Muscle of arm (tissue), 12 donors: ENCODE data around the gene CASS4. TPM values are rescaled to one million over a fixed set of nuclear protein-coding genes. Genes with fewer than 3 reads are reported as not detected.

Source experiments
- DNase-seq: peaks from one replicate; pipeline ENCODE4 v3.0.0-alpha.2; 2013
- polyA plus RNA-seq, 12 donors: library from polyadenylated mRNA; unstranded; fragments of 120-200 nt; gene quantifications; one replicate each; pipeline ENCODE4 v1.2.1, GENCODE V29; 2013; ENCODE audit not compliant: insufficient read length in 12 of 12

Gene CASS4
- polyA plus RNA-seq, 12 donors = 3.4 to 8.9 (median 7.1) TPM; not detected in 2

DNA sequence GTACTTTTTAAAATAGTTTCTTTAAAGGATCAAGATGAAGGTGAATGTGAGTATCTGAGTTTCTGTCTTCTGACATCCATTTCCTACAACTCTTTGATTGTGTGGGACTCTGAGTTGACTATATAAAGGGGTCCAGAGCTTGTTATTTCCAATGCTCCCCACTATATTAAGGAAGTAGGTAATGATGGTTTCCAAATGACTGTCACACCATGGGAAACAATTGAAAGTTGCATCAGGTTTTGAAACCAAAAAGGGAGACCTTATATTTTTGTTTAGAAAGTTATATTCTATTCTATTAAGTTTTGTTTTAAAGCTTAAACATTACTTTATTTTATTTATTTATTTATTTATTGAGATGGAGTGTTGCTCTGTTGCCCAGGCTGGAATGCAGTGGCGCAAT is 11.2 kb downstream of the CASS4 start:
- no peak for DNase-seq

DNA sequence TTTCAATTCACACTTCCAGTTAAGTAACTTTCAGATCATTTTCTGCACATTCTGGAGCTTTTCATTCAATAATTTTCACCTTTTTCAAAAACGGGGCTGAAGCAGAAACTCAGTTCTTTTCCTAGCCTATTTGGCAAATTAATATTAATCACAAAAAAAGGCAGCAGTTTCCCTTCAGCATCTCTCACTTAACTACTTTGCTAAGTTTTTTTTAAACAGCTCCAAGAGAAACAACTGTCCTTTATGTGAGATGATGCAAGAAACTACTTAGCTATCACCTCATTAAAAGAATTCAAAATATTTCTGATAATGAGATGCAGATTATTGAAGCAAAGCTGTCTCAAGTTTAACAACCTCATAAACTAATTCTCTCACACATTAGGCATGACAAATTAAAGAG is 11.8 kb downstream of the CASS4 start:
- DNase-seq = no peak

DNA sequence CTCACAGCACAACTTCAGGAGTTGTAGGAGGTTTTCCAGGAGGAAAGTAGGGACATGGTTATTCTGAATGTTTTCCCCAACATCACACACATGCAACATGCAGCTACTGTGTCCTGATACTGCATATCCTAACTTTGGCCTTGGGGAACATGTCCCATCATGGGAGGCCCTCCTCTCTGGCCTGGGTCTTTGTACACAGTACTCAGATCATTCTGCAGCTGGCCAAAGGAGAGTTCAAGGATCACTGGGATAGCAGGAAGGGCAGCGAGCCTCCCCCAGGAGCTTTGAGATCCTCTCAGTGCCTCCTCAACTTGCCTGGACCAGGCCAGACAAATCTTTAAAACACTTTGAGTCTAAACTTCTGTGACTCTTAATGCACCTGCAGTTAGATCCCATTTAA is 12.9 kb downstream of the CASS4 start:
- DNase-seq = no peak

DNA sequence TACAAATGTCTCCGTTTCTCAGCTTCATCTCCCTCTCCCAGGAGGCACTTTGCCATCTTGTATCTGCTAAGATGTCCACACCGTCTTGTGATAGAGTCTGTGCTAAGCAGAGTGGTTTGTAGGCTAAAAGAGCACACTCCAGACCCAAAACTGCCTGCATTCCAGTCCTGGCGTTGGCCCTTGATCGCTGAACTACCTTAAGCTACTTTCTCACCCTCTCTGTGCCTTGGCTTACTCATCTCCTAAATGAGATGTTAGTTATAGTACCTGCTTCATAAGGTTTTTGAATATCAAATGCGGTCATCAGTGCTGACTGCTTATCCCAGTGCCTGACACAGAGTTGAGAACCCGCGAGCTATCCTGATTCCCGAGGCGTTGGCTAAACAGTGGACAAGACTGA is 14.0 kb downstream of the CASS4 start:
- DNase-seq = no peak

DNA sequence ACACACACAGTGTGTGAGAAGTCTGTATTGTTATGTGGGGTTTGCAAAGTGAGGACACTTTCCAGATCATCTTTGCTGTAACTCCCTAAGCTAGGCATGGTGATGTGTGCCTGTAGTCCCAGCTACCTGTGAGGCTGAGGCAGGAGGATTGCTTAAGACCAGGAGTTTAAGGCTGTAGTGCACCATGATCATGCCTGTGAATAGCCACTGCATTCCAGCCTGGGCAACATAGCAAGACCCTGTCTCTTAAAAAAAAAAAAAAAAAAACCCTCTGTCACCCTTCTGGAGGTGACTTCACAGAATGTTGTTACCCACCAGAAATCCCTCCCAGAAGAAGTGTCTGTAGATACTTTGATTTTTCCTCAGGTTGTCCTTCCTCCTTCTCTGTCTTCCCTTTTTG is 14.9 kb downstream of the CASS4 start:
- no peak for DNase-seq

DNA sequence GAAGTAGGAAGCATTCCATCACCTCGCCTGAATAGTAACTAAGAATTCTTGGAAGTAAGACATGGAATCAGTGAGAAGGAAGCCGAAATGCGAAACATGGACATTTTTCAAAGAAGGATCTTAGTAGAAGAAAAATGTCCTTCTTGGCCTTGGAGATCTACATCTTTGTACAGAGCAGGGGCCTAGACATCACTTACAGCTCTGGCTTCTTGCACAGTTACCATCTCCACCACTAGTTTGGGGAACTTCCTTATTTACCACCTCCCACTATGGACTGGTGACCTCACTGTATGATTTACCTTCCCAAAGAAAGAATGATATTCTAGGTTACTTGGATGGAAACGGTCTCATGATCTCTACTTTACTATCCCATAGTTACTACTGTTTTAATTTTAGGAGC is 15.7 kb downstream of the CASS4 start:
- DNase-seq = no peak

DNA sequence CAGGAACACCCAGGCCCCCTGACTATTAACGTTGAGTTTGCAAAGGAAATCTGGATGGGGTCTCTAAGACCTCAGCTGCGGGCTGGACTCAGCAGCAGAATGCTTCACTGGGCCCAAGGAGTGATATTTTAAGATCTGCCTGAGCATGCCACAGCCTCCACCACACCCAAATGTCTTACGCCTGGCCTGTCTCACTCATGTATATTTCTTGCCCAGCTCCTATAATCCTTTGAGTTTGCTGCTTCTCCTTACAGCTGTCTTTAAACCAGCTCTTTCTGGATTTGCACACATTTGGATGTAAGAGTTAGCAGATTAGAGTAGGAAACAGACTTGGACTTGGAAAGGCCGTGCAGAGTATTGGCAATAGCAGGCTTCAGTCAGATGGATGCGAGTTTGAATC is 16.4 kb downstream of the CASS4 start:
- DNase-seq = no peak

DNA sequence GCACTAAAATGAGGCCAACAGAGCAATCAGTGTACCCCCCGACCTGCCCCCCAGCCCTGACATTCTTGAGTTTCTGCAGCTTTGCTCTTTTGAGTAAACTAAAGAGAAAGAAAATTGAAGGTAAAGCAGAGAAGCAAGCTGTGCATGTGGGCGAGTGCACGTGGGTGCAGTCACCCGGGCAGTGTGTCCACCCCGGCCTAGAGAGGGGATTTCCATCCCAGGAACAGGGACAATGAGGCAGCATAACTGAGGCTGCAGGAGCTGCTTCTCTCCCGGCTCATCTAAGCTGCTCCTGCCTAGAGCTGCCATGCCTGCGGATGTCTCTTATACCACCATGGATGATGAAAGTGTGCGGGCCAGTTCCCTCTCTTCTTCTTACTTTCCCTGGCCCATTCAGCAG is 16.8 kb downstream of the CASS4 start:
- no peak for DNase-seq

DNA sequence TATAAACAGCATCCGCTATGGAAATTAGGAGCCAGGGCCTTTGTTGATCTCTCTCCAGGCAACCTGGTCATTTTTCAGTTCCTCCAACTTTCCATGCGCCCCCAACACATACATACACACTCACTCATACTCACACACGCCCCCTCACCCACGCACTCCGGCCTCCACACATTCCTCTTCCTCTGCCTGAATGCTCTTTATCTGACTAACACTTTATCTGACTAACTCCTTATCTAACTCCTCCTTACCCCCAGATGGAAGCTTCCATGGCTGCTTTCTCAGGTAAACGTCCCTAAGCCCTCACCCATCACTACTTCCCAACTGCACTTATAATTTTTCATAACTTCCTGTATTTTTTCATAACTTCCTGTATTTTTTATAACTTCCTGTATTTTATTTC is 17.4 kb downstream of the CASS4 start:
- no peak for DNase-seq

DNA sequence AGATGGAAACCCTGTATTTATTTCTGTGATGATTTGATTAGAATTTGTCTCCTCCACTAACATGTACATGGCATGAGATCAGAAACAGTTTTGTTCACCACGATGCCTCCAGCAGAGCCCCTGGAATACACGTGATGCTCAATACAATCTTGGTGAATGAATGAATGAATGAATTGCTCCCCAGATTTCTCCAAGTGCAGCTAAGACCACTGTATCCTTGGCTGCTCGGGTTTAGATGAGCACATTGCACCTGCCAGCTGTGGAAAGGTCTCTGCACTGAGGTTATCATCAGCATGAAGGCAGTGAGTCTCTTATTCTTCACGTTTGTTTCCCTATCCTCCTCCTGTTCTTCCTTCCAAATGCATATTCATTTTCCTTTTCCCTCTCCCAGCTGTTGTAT is 17.9 kb downstream of the CASS4 start:
- DNase-seq = no peak

DNA sequence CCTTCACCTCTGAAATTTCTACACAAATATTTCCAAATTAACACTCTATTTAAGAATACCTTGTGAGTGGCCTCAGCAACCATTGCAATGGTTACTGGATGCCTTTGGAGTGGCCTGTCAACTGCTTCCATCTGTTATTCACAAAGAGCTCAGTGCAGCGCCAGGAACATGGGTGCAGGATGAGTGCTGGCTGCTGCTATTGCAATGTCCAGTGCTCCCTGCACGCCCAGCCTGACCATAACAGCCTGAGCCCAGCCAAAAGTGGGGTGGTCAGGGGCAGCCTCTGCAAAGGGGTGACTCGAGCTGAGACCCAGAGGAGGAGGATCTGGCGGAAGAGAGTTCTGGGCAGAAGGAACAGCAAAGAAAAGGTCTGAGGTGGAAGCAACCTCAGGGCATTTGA is 18.4 kb downstream of the CASS4 start:
- DNase-seq = no peak

DNA sequence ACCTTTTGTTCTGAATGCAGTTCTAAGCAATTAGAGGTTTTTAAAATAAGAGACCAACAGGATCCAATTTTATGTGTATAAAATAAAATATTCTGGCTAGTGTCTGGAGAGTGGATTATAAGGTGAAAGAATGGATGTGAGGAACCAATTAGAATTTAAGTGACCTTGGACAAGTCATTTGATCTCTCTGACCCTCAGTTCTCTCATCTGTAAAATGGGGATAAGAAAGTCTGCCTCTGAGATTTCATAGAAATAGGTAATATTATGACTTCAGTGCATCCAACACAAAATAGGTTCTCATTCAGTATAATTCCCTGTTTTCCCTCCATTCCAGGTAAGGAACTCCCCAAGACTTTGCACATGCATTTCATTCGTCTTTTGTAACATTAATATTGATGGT is 18.9 kb downstream of the CASS4 start:
- no peak for DNase-seq

DNA sequence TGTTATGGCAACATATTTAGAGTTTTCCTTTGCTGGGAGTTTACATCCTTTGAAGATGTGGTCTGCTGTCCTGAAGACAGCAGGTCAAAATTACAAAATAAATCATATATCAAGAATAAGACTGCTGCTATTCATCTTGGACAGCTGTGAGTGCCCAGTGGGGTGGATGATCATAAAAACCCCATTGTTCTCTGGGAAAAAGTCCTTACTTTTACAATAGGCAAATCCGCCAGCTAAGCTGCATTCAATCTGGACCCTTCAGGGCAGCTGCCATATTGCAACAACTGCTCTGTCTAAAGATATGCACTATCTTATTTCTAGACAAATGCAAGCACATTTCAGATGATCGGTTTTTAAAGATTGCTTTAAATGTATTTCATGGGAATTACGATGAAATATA is 19.4 kb downstream of the CASS4 start:
- no peak for DNase-seq

DNA sequence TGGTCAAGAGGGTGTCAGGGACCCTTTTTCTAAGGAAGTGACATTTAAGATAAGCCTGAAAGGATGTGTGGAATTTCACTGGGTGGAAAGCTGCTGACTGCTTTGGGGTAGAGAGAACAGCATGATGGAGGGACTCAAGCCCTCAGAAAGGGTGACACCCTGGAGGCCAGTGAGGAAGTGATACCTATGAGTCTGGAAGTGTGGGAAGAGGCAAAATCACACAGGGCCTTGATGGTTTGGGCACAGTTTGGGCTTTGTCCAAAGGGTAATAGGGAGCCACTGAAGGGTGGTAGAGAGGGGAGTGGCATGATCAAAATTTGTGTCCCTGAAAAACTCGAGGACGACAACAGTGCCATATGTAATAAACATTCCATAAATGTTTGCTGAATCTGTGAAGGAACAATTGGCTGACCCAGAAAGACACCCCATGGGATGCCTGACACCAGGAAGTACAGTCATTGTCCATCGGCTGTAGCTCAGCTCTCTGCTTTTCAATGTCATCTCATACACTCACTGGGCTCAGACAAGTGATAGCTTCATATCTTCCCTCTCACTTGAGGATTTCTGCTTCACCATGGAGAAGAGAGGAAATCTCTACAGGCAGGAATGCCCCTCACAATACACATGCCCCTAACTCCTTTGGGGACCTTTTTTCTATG is 21.3 kb downstream of the CASS4 start:
- DNase-seq = no peak

DNA sequence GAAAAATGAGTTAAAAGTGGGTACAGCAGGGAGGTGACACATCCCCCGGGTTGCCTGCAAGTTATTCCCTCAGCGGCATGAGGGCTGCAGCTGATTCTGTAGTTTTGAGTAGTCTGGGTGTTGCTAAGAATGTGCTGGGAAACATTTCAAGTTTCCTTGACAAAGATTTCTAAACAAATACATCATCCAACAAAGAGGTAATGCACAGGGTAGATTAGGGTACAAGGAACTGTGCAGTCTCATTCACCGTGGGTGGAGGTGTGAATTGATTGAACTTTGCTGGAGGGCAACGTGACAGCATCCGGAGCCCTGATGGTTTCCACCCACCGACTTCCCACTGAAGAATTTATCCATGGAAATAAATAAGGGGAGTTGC is 21.8 kb downstream of the CASS4 start:
- DNase-seq = peak; percentile 24

DNA sequence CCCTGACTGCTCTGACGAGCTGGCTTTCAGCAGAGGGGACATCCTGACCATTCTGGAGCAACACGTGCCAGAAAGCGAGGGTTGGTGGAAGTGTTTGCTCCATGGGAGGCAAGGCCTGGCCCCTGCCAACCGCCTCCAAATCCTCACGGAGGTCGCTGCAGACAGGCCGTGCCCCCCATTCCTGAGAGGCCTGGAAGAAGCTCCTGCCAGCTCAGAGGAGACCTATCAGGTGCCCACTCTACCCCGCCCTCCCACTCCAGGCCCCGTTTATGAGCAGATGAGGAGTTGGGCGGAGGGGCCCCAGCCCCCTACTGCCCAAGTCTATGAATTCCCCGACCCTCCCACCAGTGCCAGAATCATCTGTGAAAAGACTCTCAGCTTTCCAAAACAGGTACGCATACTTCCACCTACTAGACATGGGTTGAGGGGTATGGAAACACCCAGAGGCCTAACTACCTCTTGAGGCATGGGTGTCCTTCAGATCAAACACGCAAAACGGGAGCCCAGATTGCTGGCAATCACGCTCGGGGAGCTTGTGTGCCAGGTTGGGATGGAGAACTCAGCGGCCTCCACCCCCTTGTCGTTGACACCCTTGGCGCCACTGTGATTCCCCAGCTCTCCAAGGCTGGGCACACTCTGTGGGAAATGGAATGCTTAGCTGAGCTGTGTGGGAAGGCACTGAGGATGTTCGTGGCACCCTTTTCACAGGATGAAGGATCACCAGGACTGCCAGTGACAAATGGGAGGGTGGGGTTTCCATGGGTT is 25.3 kb downstream of the CASS4 start:
- no peak for DNase-seq

DNA sequence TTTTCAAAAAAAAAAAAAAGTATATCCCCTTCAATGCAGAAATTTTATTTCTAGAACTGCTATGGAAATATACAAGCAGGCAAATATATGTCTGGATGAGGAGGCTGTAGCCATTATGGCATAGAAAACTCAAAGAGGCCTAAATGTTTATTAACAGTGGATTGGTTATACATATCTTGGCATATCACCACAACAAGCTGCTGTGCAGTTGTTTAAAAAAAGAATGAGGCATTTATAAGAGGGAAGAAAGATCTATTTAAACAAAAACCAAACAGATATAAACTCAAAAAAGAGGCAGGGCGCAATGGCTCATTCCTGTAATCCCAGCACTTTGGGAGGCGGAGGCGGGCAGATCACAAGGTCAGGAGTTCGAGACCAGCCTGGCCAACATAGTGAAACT is 26.2 kb downstream of the CASS4 start:
- DNase-seq = no peak

DNA sequence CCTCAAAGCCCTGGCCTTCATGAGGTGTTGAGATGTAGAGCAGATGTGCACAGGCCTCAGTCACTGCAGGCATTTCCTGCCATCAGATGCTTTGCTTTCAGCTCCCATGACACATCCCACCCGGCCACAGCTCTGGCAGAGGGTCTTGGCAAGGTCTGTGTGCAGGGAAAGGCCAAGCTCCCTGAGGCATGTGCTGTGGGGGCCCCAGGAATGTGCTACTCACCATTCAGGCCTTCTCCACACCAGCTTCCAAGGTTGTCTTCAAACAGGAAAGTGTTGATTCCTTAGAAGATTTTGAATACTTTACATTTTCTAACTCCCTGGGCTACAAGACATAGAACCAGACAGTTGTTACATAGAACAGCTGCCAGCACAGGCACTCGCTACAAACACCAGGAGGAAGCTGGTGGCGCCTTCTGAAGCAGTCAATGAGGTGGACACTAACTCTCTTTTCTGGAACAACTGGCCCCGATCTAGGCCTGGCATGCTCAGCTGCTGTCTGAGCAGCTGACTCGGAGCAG is 27.8 kb downstream of the CASS4 start:
- DNase-seq = peak; percentile 58

DNA sequence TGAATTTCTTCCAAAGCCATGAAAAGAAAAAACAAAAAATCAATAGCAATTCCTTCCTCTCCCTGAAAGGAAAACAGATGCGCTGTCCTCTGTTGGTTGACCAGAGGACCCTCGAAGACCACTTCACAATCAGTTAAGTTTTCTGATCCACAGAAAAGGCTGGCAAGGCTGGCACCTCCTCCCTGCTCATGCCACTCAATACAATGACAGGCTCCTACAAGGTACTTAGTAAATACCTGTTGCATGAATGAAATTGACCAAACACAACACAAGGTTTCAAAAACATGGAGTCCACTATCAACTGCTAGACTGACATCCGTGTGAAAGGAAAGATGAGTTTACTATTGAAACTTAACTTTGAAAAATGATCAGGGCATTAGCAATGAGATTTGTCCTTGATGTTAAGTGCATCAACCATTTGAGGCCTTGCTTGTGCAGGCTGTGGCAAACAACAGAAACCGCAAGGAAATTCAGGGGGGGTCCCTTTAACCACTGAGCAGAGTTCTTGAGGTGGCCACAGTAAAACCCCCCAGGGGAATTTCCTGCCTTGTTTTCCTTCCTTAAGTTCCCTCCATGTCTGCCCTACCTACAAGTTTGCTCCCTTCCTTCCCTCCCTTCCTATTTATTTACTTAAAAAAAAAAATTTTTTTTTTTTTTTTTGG is 28.4 kb downstream of the CASS4 start:
- no peak for DNase-seq

DNA sequence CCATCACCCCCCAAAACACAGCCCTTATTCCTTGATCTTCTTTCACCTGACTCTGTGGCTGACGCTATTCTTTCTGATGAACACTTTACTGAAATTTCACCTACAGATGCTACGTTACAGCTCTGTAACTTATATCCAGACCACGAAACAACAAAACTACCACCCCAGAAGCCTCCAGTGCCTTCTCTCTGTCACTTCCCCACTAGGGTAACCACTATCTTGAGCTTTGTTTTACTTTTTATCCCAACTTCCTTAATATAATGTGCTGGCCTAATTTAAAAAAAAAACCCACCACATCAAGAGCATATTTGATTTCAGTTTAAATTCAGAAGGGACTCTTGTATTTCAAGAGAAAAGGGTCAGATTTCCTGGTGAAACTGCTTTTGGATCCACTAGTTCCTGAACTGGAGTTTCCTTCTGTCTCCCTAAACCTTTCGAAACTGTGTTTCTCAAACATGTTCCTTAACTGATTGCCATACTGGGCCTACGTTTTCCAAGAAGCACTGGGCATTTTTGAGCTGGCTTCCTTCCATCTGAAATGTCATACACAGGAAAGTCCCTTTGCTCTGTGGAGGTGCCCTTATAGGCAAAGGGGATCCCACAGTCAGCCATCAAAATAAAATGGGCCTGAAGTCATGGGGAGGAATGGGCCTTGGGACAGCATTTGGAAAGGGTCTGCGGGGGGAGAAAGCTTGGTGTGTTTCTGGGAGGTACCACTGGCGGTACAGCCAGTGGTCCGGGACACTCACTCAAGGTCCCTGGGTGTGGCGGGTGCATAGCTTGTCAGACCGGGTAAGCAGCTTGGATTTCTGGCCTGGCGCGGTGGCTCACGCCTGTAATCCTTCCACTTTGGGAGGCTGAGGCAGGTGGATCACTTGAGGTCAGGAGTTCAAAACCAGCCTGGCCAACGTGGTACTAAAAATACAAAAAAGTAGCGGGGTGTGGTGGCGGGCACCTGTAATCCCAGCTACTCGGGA is 30.6 kb downstream of the CASS4 start:
- no peak for DNase-seq

DNA sequence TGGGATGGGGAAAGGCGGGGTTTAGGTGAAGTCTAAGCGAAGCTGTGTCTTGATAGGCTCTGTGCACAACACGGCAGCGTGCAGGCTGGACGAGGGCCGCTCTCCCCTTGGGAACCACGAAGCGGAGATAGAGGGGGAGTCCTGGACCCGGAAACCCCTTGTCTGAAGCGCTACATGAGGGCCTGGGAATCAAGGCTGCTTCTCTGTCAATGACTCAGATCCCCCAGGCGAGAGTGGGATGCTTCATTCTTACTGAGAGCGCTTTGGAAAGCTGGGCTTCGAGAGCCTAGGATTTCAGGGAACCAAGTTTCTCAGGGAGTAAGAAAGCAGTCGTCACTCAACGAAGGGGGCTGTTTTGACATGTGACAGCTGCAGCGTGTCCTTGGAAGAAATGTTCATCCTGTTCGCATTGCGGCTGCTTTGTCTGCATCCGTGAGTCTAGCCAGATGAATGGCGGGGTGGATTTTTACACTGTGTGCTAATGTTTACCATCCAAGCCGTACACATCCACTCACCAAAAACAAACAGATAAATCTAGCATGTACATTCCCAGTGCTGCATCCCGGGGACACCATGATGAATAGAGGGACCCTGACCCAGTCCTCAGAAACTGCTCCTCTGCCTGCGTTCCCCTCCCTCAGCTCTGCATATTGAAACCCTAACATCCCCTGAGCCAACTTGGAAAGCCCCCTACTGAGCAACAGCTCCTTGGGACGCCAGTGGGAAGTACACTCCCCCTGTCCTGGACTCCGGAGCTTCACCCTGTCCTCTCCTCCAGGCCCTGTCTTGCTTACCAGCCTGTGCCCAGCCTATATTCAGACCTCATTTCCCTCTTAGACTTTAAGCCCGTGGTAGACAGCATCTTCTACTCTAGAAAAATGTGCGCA is 31.8 kb downstream of the CASS4 start:
- DNase-seq = no peak
